Hematopoietic multipotent progenitor cell treated with erythropoietin and hydrocortisone succinate and interleukin-3 and kit ligand, for 4 days (in vitro differentiated cells): ENCODE data around the gene GPR152.
A peak's percentile ranks its signal among the peaks of the same experiment; 100 is the strongest.

Source experiments
- DNase-seq: peaks from one replicate; pipeline ENCODE4 v3.0.0-alpha.2; 2015

The GPR152 gene

DNA sequence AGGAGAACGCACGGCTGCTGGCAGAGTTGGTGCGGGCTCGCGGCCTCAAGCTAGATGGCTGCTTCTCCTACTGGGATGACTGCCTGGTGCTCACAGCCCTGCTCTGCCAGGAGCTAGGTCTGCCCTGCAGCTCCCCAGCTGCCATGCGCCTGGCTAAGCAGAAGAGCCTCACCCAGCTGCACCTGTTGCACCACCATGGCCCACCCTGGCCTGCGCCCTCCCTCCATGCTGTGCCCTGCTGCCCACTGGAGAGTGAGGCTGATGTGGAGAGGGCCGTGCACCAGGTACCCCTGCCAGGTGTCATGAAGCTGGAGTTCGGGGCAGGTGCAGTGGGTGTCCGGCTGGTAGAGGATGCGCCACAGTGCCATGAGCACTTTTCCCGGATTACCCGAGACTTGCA, 29.1 kb downstream of the GPR152 start:
- no peak for DNase-seq

- no peak for DNase-seq
These were observed 29.6 kb downstream of the GPR152 start for GRCh38 chr11:67422891-67423290.

DNA sequence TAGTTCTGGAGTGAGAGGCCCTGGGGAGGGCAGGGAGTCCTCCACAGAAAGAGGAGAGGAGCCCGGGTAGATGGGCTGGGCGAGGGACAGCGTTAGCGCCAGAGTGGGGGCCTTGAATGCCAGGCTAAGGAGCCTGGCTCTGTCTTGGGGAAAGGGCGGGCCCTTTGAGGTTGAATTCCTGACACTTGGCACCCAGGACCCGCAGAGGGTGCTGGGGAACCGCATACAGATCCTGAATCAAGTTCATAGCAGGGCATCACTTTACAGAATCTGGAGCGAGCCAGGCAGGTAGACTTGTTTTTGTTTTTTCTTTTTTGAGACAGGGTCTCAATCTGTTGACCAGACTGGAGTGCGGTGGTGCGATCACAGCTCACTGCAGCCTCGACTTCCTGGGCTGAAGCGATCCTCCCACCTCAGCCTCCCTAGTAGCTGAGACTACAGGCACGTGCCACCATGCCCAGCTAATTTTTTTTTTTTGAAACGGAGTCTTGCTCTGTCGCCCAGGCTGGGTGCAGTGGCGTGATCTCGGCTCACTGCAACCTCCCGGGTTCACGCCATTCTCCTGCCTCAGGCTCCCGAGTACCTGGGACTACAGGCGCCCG, 31.0 kb downstream of the GPR152 start:
- DNase-seq: no peak

GRCh38 chr11:67420646-67421429, 31.7 kb downstream of the GPR152 start:
- DNase-seq: peak; percentile 97

DNA sequence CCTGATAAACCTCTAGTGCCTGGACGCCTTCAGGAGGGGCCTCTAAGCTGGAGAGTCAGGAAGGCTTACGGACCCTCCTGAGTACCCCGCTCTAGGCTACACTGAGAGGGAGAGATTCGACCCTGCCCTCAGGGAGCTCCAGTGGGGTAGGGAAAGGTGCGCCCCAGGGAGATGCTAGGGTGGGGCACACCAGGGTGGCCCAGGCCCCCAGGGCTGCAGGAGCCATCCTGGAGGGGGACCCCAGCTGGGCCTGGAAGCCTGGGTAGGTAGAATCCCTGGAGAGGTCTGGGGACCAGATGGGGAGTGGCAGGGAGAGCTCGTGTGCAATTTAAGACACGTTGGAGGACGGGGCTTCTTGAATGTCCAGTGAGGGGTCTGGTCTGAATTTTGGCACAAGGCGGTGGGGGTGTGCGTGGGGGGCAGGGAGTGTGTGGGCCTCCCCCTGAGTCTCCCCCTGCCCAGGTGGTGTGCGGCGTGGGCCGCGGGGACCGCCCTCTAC, 32.3 kb downstream of the GPR152 start:
- no peak for DNase-seq

DNA sequence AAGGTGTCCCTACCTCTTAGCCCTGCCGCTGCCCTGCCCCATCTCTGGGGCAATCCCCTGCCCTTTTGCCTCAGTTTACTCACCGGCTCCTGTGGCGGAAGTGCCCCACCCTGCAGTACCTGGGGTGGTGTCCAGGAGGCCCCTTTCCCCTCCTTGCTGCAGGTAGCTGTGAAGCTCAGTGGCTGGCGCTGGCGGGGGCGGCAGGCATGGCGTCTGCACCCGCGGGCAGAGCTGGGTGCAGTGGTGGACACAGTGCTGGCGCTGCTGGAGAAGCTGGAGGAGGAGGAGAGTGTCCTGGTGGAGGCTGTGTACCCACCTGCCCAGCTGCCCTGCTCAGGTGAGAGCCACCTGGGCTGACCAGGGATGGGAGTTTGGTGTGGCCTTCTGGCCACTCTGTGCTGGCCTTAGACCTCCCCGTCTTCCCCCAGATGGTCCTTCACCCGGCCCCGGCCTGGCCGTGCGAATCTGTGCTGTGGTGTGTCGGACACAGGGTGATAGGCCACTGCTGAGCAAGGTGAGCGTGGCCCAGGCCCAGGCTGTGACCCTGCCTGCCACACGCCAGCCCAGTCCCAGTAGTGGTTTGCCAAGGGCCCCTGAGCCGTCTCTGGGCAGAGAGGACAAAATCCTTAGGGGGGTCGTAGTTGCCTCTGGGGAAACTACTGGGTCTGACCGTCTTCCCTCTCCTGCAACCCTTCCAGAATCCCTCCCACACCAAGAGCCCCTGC, 33.0 kb downstream of the GPR152 start:
- DNase-seq: no peak

DNA sequence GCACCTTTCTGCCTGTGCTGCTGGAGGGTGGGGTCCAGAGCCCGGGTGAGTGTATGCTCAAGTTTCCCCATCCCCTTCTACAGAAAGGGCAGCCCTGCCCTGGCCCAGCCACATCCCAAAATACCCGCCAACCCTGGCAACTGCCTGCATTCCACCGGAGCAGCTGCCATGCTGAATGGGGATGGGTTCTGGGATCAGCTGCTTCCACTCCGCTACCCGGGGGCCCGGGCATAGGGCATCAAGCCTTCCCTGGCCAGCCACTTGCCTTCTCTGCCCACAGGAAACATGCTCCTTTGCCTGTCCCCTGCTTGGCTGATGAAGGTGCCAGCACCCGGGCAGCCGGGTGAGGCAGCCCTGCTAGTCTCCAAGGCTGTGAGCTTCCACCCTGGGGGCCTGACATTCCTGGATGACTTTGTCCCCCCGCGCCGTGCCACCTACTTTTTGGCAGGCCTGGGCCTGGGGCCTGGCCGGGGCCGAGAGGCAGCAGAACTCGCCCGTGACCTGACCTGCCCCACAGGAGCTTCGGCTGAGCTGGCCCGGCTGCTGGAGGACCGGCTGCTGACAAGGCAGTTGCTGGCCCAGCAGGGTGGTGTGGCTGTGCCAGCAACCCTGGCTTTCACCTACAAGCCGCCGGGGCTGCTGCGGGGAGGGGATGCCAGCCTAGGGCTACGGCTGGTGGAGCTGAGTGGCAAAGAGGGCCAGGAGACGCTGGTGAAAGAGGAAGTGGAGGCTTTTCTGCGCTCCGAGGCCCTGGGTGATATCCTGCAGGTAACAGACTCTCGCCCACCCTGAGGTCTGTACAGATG, 33.9 kb downstream of the GPR152 start:
- DNase-seq: peak; percentile 76

GRCh38 chr11:67417425-67417824, 35.1 kb downstream of the GPR152 start:
- DNase-seq: no peak

GRCh38 chr11:67416416-67417335, 35.9 kb downstream of the GPR152 start:
- DNase-seq: peak; percentile 87

- no peak for DNase-seq
These were observed 36.8 kb downstream of the GPR152 start, which contains the start of gene CARNS1 for GRCh38 chr11:67415501-67416304. Gene CARNS1 (plus strand): TSS chr11:67415678. CDS start chr11:67416200, 522 bp downstream.

DNA sequence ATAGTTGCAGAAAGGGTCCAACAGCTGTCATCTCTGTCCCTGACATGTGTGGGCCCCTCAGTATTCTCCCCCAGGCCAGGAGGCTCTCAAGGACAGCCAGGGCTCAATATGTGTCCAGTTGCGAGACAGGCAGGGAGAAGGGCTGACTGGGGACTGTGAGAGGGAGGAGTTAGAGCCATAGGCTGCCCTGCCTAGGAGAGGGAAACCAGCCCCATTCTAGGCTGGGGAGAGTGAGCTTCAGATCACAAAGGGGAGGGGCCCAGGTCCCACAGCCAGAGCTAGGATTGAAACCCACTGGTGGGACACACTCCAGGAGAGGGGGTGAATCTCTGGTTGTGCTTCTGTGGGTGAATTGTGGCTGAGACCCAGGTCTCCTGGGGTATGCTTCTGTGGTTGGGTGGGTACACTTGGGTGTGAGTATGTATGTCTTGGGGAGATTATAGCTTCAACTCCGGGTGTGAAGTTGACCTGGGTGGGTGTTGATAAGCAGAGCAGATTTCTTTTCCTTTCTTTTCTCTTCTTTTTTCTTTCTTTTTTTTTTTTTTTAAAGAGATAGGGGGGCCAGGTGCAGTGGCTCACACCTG, 39.2 kb downstream of the GPR152 start:
- peak; percentile 92 for DNase-seq

DNA sequence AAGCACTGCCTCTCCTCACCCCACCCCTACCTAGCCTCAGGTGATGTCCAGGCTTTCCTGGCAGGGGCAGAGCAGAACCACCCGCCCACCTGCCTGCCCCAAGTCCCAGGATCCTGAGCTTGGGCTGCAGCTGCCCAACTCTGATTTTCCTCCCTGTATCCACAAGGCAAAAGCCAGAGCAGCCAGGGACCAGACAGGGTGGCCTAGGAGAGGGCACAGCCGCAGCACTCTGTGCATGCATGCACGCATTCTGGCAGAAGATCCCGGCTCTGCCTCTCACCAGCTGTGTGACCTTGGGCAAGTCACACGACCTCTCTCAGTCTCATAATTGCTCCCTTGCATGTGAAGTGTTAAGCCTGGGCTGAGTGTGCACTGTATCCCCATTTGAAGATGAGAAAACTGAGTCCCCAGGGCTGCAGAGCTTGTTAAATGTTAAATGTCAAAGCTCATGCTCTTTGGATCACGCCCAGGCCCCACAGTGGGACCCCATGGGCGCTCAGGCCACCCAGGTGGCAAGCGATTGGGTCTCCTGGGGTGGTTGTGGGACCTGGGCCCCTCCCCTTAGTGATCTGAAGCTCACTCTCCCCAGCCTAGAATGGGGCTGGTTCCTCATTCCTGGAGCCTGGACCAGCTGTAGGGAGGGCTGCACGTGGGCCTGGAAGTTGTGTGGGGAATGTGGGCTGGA, 39.9 kb downstream of the GPR152 start:
- DNase-seq: no peak

DNA sequence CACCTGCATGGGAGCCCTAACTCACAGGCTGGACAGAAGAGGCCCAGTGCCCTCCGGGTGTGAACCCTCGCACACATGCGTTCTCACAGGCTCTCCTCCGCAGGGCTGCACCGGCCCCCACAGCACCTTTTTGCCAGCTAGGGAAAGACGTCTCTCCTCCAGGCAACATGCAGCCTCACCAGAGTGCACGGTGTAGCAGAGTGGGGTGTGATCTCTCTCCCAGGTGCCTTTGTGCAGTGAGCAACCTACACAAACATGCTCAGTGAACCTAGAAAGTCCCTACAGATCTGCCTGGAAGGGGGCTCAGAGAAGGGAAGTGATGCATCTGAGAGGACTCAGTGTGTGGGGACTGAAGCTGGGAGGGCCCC, 40.8 kb downstream of the GPR152 start:
- DNase-seq: no peak

GRCh38 chr11:67410984-67411784, 41.3 kb downstream of the GPR152 start:
- DNase-seq: no peak

DNA sequence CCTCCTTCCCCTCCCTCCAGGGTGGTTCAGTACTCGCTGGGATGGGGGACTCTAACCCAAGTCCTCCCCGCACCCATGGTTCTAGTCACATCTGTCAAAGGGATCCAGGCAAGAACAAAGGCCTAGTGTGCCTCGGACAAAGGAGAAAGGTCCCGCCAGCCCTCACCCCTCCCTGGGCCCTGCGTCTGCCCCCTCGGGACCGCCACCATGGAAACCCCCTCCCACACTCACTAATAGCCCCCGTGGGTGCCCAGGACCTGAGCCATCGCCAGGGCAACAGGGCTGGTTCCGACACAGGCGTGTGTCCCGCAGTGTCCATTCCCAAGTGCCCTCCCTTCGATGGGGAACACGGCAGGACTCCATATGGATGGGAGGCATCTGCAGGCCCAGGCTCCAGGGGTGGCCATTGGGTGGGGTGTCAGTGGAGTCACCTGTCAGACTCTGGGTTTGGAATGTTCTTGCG, 42.1 kb downstream of the GPR152 start:
- no peak for DNase-seq

GRCh38 chr11:67409781-67410368, 42.7 kb downstream of the GPR152 start:
- peak; percentile 42 for DNase-seq

- DNase-seq: peak; percentile 85
These were observed 43.3 kb downstream of the GPR152 start for GRCh38 chr11:67409261-67409666.

DNA sequence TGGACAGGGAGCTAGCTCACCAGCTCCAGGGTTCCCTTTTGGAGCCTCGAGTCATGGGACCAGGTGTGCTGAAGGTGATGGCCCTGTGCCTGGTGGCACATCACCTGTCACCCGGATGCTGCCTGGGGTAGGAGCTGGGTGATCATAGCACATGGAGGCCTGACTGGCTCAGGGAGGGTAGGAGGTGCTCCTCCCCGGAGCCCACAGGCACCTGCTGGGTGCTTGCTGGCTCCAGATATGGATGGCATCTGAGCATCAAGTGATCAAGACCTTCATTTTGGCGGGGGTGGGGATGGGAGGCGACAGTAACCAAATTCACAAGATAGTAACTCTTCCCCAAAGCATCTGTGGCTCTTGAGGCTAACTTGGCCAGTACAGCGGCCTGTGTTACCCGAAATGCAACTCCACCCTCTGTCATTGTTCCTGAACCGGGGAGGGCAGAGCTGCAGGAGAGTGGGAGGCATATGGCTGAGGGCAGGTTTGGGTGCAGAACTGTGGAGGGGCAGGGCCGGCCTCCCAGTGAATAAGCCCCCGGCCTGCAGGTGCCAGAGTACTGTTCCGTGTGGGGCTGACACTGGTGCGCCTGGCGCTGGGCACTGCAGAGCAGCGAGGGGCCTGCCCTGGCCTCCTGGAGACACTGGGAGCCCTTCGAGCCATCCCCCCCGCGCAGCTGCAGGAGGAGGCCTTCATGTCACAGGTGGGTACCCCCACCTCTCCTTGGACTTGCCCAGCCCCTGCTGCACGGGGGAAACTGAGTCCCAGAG, 43.9 kb downstream of the GPR152 start:
- DNase-seq: peak; percentile 62
